Tibial artery (tissue), 4 donors: ENCODE results near the gene OTOP1.
"Not testable (repeated sequence)": the region's sequence is repeated elsewhere in the genome, so short reads cannot be mapped to it uniquely, and the experiment has no call there.

Experiments
- DNase-seq, 2 donors: peaks; one replicate each; pipeline ENCODE4 v3.0.0-alpha.2; 2019
- H3K27ac ChIP-seq, 2 donors: fragments of 200-600 bp; sonication (generic) in 1 of 2; 1 replicate in 1 of 2; 2 replicates in 1 of 2; pipeline ENCODE4 v1.5.1; 2018 to 2019; ENCODE audit warnings: mild to moderate bottlenecking in 1 of 2
- H3K27me3 ChIP-seq, 2 donors: fragments of 200-600 bp; sonication (generic) in 1 of 2; one replicate each; pipeline versions ENCODE4 v1.5.1 to v1.6.0; 2016 to 2019
- H3K36me3 ChIP-seq, 3 donors: fragments of 200-600 bp; sonication (generic) in 2 of 3; one replicate each; pipeline ENCODE4 v1.5.1; 2016 to 2019; ENCODE audit warnings: mild to moderate bottlenecking in 2 of 3
- H3K4me1 ChIP-seq, 4 donors: fragments of 200-600 bp; sonication (generic) in 2 of 4; 1 replicate in 3 of 4; 2 replicates in 1 of 4; pipeline ENCODE4 v1.5.1; 2016 to 2019
- H3K4me3 ChIP-seq, 2 donors: fragments of 200-600 bp; sonication (generic) in 1 of 2; 1 replicate in 1 of 2; 2 replicates in 1 of 2; pipeline ENCODE4 v1.5.1; 2018 to 2019; ENCODE audit warnings: mild to moderate bottlenecking in 2 of 2
- H3K9me3 ChIP-seq, 3 donors: fragments of 200-600 bp; sonication (generic) in 1 of 3; one replicate each; pipeline ENCODE4 v1.5.1; 2016 to 2019
- intact Hi-C: fragments of 100-400 bp; cut with DNase I; formaldehyde crosslinking; loops from one replicate; pipeline ENCODE4 v1.15.0; 2023; ENCODE audit warnings: low total_unique reads
- TF ChIP-seq, protein P1 (sequence below), 2 experiments: fragments of 200-600 bp in 1 of 2; fragments of 450-650 bp in 1 of 2; IDR thresholded peaks; one replicate each; pipeline ENCODE4 v1.5.1; 2017 to 2019; ENCODE audit warnings: antibody characterized with exemption in 2 of 2, mild to moderate bottlenecking in 1 of 2, moderate library complexity in 1 of 2

Gene OTOP1

DNA sequence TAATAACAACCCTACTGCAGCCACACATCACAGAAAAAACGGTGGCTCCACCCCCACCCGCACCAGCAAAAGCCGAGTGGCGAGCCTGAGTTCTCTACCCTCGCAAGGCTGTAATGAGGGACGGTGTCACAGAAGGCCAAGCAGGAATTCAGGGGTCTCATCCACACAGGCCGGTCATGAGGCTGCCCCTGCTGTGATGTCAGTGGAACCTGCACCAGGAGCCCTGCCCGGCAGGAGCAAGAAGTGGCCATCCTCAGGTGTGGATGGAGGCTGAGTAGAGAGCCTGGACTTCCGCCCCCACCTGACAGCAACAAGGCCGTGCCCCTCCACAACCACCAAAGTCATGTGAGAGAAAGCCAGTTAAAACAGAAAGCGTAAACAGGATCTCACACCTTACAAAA, 42.6 kb upstream of the OTOP1 start:
- Histone ChIP-seq H3K4me3 (no peak overlapping the region), H3K4me1 (no peaks in the 10 kb centered on the region), H3K27me3 (no peaks in the 10 kb centered on the region), H3K27ac (no peak overlapping the region), H3K9me3 (no peaks in the 10 kb centered on the region), H3K36me3 (peaks cover 15 to 72% (median 44%) of the 10 kb centered on the region in 3 donors)
- intact Hi-C loops, result no loop called here
- DNase-seq, result no peak
- TF ChIP-seq, protein P1, sequence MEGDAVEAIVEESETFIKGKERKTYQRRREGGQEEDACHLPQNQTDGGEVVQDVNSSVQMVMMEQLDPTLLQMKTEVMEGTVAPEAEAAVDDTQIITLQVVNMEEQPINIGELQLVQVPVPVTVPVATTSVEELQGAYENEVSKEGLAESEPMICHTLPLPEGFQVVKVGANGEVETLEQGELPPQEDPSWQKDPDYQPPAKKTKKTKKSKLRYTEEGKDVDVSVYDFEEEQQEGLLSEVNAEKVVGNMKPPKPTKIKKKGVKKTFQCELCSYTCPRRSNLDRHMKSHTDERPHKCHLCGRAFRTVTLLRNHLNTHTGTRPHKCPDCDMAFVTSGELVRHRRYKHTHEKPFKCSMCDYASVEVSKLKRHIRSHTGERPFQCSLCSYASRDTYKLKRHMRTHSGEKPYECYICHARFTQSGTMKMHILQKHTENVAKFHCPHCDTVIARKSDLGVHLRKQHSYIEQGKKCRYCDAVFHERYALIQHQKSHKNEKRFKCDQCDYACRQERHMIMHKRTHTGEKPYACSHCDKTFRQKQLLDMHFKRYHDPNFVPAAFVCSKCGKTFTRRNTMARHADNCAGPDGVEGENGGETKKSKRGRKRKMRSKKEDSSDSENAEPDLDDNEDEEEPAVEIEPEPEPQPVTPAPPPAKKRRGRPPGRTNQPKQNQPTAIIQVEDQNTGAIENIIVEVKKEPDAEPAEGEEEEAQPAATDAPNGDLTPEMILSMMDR (IDR thresholded peaks at IDR 0.05), result no peak

DNA sequence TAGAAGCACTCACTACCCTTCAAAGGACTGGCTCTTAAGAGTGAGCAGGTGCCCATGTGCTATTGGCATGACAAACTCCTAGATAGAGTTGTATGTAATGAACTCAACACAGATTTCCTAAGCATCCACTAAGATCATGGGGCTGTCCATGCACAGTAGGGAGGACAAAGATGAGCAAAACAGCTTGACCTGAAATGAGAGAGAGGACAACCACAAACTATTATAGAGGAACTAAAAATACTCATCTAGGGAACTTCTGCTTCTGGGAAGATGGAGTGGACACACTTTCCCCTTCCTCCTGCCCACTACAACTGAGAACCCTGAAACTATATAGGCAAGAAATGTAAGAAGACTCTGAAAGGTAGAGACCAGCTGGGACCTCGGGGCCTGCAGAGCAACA, 42.0 kb upstream of the OTOP1 start:
- Histone ChIP-seq H3K4me1 (no peaks in the 10 kb centered on the region), H3K27me3 (no peaks in the 10 kb centered on the region), H3K4me3 (no peak overlapping the region), H3K36me3 (peaks cover 10 to 66% (median 38%) of the 10 kb centered on the region in 3 donors), H3K27ac (no peak overlapping the region), H3K9me3 (no peaks in the 10 kb centered on the region)
- TF ChIP-seq, protein P1 (IDR thresholded peaks at IDR 0.05), result no peak
- no peak for DNase-seq
- intact Hi-C loops, result no loop called here

DNA sequence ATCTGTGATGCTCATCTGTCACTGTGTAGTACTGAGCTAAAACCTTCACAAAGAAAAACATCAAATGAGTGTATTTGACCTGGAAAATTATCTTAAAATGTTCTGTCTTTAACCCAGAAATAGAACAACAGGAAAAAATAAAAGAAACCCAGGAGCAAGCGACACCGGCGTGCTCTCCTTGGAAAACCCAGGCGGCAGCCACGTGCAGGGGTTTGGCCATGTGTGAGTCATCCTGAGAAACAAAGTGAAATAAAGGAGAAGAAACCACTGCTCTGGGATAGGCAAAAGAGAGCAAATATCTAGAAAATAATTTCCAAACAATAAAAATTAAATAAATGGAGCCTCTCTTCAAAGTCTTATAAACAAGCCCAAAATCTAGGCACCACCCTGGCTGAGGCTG, 41.3 kb upstream of the OTOP1 start:
- TF ChIP-seq, protein P1 (IDR thresholded peaks at IDR 0.05), result no peak
- no peak for DNase-seq
- intact Hi-C loops, result no loop called here
- no peak overlapping the region for H3K4me3 ChIP-seq
- H3K27ac ChIP-seq, result no peak overlapping the region
- H3K9me3 ChIP-seq, result no peaks in the 10 kb centered on the region
- H3K4me1 ChIP-seq, result no peaks in the 10 kb centered on the region
- no peaks in the 10 kb centered on the region for H3K27me3 ChIP-seq
- peaks cover 2 to 58% (median 30%) of the 10 kb centered on the region in 3 donors for H3K36me3 ChIP-seq

GRCh38 chr4:4260185-4260751, 33.5 kb upstream of the OTOP1 start:
- H3K9me3 ChIP-seq, result no peaks in the 10 kb centered on the region
- peaks cover 0 to 7% (median 0%) of the 10 kb centered on the region in 4 donors for H3K4me1 ChIP-seq
- peaks cover 0 to 6% of the 10 kb centered on the region in 2 donors for H3K27me3 ChIP-seq
- TF ChIP-seq, protein P1 (IDR thresholded peaks at IDR 0.05), result no peak
- H3K4me3 ChIP-seq, result no peak overlapping the region
- no peak for DNase-seq
- H3K36me3 ChIP-seq, result no peaks in the 10 kb centered on the region
- H3K27ac ChIP-seq, result no peak overlapping the region
- intact Hi-C loops, result no loop called here

DNA sequence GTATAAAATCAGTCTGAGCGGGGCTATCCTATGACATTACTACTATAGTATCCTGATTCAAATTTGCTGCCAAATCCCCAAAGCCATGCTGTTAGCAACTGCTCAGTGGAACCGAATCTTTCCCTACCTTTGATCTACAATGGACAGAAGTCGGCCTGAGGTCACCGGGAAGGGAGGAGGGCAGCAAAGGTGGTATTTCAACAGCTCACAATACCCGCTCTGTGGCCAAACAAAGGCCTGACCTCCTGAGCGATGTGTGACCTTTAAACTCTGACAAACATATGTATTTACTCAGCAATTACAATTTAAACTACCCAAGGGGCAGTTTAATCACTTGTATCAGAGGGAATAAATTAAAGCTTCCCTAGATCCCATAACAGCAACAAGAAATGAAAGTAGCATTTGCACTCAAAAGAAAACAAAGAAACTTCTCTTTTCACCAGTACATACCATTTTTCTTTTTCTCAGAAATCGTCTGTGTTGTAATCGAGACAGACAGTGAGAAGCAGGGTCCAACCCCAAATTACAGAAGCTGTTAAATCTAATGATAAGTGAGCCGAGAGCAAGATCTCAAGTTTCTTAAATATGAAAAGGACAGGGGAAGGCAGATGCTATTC, 32.9 kb upstream of the OTOP1 start:
- no peaks in the 10 kb centered on the region for H3K9me3 ChIP-seq
- H3K27ac ChIP-seq, result no peak overlapping the region
- TF ChIP-seq, protein P1 (IDR thresholded peaks at IDR 0.05), result no peak
- intact Hi-C loops, result no loop called here
- H3K4me1 ChIP-seq, result peaks cover 0 to 7% (median 0%) of the 10 kb centered on the region in 4 donors
- no peak for DNase-seq
- H3K27me3 ChIP-seq, result peaks cover 0 to 8% of the 10 kb centered on the region in 2 donors
- no peaks in the 10 kb centered on the region for H3K36me3 ChIP-seq
- H3K4me3 ChIP-seq, result no peak overlapping the region

GRCh38 chr4:4257705-4258104, 31.0 kb upstream of the OTOP1 start:
- intact Hi-C loops, result not testable (repeated sequence)

More at GRCh38 chr4:4257705-4258104, 31.0 kb upstream of the OTOP1 start:
- H3K4me1 ChIP-seq, H3K9me3 ChIP-seq, H3K27me3 ChIP-seq, H3K36me3 ChIP-seq, H3K4me3 ChIP-seq, DNase-seq, H3K27ac ChIP-seq: not testable (repeated sequence)
